K562 (cell line): ENCODE data around the gene FAM131C. TPM values are rescaled to one million over a fixed set of nuclear protein-coding genes. Genes with fewer than 3 reads are reported as not detected.

Experiments used
- BRCA1 ChIP-seq, 2 experiments: fragments of 450-650 bp in 1 of 2; sonication (generic) in 1 of 2; formaldehyde crosslinking in 1 of 2; IDR thresholded peaks; 2 replicates each; pipeline versions ENCODE4 v1.5.0 to v1.6.1; 2017 to 2020; ENCODE audit warnings: mild to moderate bottlenecking in 1 of 2, missing genetic modification reagents in 1 of 2
- CXXC5 ChIP-seq: fragments of 250-450 bp; sonication (Bioruptor Pico); IDR thresholded peaks from 2 replicates; pipeline ENCODE4 v1.8.0; 2022; ENCODE audit warnings: inconsistent platforms, mild to moderate bottlenecking, moderate library complexity
- ELK1 ChIP-seq: sonication (generic); formaldehyde crosslinking; IDR thresholded peaks from 2 replicates; pipeline ENCODE4 v1.8.1; 2022; ENCODE audit warnings: missing genetic modification reagents
- MAZ ChIP-seq, 2 experiments: fragments of 450-650 bp in 1 of 2; sonication (generic) in 1 of 2; formaldehyde crosslinking; IDR thresholded peaks in 1 of 2; conservative IDR thresholded peaks in 1 of 2; 2 replicates each; pipeline versions ENCODE4 v1.4.0 to v1.5.0; 2020; ENCODE audit warnings: mild to moderate bottlenecking in 1 of 2, missing genetic modification reagents in 1 of 2
- MIER1 ChIP-seq: fragments of 450-650 bp; IDR thresholded peaks from 2 replicates; pipeline ENCODE4 v1.6.1; 2016; ENCODE audit warnings: antibody characterized with exemption, mild to moderate bottlenecking, low read depth
- NCOR1 ChIP-seq: fragments of 450-650 bp; IDR thresholded peaks from 2 replicates; pipeline ENCODE4 v1.6.1; 2016; ENCODE audit warnings: mild to moderate bottlenecking, moderate library complexity
- PCBP2 ChIP-seq: fragments of 200-400 bp; formaldehyde crosslinking; IDR thresholded peaks from 2 replicates; pipeline ENCODE4 v1.6.1; 2018; ENCODE audit warnings: low read length, low read depth, mild to moderate bottlenecking, moderate library complexity; ENCODE audit not compliant: poor library complexity, severe bottlenecking
- SETDB1 ChIP-seq: IDR thresholded peaks from one replicate; pipeline ENCODE4 v1.6.1; 2012; ENCODE audit warnings: low read length, control low read depth, inconsistent platforms
- UBTF ChIP-seq, 2 experiments: IDR thresholded peaks; 2 replicates each; pipeline ENCODE4 v1.6.1; 2012; ENCODE audit warnings: improper control_type of control experiment in 2 of 2, low read depth in 2 of 2, low read length in 2 of 2, borderline replicate concordance in 1 of 2
- ZEB2 ChIP-seq: fragments of 450-650 bp; IDR thresholded peaks from 2 replicates; pipeline ENCODE4 v1.6.1; 2016
- ZNF134 ChIP-seq: fragments of 250-450 bp; sonication (Bioruptor Pico); conservative IDR thresholded peaks from 2 replicates; pipeline ENCODE4 v1.4.0; 2020
- ZNF511 ChIP-seq: sonication (generic); formaldehyde crosslinking; IDR thresholded peaks from 2 replicates; pipeline ENCODE4 v1.8.0; 2022; ENCODE audit warnings: mild to moderate bottlenecking, missing genetic modification reagents
- ZNF77 ChIP-seq: fragments of 250-450 bp; sonication (Bioruptor Pico); IDR thresholded peaks from 2 replicates; pipeline ENCODE4 v1.5.0; 2020
- polyA plus RNA-seq, 8 experiments: library from polyadenylated mRNA; depleted of rRNA in 4 of 8; stranded (reverse) in 5 of 8; unstranded in 3 of 8; fragments of >200 nt; fragmentation: Nextera tagmentation in 2 of 8; fragmentation: Illumina TruSeq in 1 of 8; extraction: Ambion mirVana in 2 of 8; extraction: Trizol in 1 of 8; gene quantifications; 2 replicates each; pipeline versions ENCODE4 v1.2.1 to v1.2.3, GENCODE V29; 2011 to 2014; ENCODE audit warnings: inconsistent platforms in 1 of 8, missing spikeins in 1 of 8
- total RNA-seq, 7 experiments: library from RNA; depleted of rRNA in 6 of 7; stranded (reverse); fragments of >200 nt in 6 of 7; fragmentation: Illumina TruSeq in 2 of 7; extraction: Trizol in 2 of 7; gene quantifications; 2 replicates each; pipeline versions ENCODE4 v1.2.1 to v1.2.3, GENCODE V29; 2011 to 2021; ENCODE audit warnings: low replicate concordance in 1 of 7
- TF ChIP-seq, protein P1 (sequence below): fragments of 250-450 bp; sonication (Bioruptor Pico); IDR thresholded peaks from 2 replicates; pipeline ENCODE4 v1.9.0; 2021; ENCODE audit warnings: mild to moderate bottlenecking
- TF ChIP-seq, protein P2 (sequence below): fragments of 450-650 bp; IDR thresholded peaks from 2 replicates; pipeline ENCODE4 v1.6.1; 2017; ENCODE audit warnings: antibody characterized with exemption
- TF ChIP-seq, protein P3 (sequence below): fragments of 450-650 bp; IDR thresholded peaks from 2 replicates; pipeline ENCODE4 v1.6.1; 2016; ENCODE audit warnings: missing biosample characterization, missing genetic modification characterization

FAM131C gene
- total and polyA plus RNA-seq, 9 of the 15 experiments (the other 6 are each of a cell fraction or from before 2014, with no cell fraction given), result 0.10 to 0.29 (median 0.16) TPM; not detected in 6

- peak; percentile 78 to 85 for TF ChIP-seq MAZ (CRISPR knock-in tag; conservative IDR thresholded peaks at IDR 0.05 in 1 of 2, IDR thresholded peaks at IDR 0.05 in 1 of 2)
- TF ChIP-seq UBTF (IDR thresholded peaks at IDR 0.05; ENCODE audit: borderline replicate concordance in 1 of 2, low read depth in 2 of 2, low read length in 2 of 2), result 0 out of 4 replicates have a peak, but pooled peaks of 1 of the 2 experiments have one; percentile 52
- peak; percentile 58 for TF ChIP-seq CXXC5 (CRISPR knock-in tag)
- TF ChIP-seq BRCA1 (IDR thresholded peaks at IDR 0.05), result no peak
- TF ChIP-seq BRCA1 (CRISPR knock-in tag; IDR thresholded peaks at IDR 0.05), result no peak
- TF ChIP-seq SETDB1, result no peak
- no peak for TF ChIP-seq ZNF134 (CRISPR knock-in tag)
- TF ChIP-seq PCBP2, result no peak
- no peak for TF ChIP-seq ELK1 (CRISPR knock-in tag)
- TF ChIP-seq ZNF77, result no peak
- no peak for TF ChIP-seq NCOR1
- TF ChIP-seq, protein P1, sequence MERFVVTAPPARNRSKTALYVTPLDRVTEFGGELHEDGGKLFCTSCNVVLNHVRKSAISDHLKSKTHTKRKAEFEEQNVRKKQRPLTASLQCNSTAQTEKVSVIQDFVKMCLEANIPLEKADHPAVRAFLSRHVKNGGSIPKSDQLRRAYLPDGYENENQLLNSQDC (CRISPR knock-in tag), result no peak
- TF ChIP-seq, protein P2, sequence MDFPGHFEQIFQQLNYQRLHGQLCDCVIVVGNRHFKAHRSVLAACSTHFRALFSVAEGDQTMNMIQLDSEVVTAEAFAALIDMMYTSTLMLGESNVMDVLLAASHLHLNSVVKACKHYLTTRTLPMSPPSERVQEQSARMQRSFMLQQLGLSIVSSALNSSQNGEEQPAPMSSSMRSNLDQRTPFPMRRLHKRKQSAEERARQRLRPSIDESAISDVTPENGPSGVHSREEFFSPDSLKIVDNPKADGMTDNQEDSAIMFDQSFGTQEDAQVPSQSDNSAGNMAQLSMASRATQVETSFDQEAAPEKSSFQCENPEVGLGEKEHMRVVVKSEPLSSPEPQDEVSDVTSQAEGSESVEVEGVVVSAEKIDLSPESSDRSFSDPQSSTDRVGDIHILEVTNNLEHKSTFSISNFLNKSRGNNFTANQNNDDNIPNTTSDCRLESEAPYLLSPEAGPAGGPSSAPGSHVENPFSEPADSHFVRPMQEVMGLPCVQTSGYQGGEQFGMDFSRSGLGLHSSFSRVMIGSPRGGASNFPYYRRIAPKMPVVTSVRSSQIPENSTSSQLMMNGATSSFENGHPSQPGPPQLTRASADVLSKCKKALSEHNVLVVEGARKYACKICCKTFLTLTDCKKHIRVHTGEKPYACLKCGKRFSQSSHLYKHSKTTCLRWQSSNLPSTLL, result no peak
- TF ChIP-seq MIER1, result no peak
- TF ChIP-seq, protein P3, sequence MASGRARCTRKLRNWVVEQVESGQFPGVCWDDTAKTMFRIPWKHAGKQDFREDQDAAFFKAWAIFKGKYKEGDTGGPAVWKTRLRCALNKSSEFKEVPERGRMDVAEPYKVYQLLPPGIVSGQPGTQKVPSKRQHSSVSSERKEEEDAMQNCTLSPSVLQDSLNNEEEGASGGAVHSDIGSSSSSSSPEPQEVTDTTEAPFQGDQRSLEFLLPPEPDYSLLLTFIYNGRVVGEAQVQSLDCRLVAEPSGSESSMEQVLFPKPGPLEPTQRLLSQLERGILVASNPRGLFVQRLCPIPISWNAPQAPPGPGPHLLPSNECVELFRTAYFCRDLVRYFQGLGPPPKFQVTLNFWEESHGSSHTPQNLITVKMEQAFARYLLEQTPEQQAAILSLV (tag), result no peak
- TF ChIP-seq ZNF511 (CRISPR knock-in tag), result 0 out of 2 replicates have a peak, but pooled peaks have one; percentile 34
- TF ChIP-seq ZEB2, result peak; percentile 66; the same call in 1 of the 2 replicates
- TF ChIP-seq, all 486 proteins: peak for 52
These were observed 24.8 kb downstream of the FAM131C start (continued) for GRCh38 chr1:16048573-16049189.
